ENCODE measurements around the gene CHMP2A. TPM values are rescaled to one million over a fixed set of nuclear protein-coding genes. Genes with fewer than 3 reads are reported as not detected.
"Not testable (repeated sequence)": the region's sequence is repeated elsewhere in the genome, so short reads cannot be mapped to it uniquely, and the experiment has no call there.

CHMP2A gene
- polyA plus RNA-seq, 2 of the 4 experiments (the other 2 are of a cell fraction), result 198 to 280 TPM

- TF ChIP-seq ATOH8 (CRISPR knock-in tag; IDR thresholded peaks at IDR 0.05; ENCODE audit: low read depth), result no peak
- no peak for TF ChIP-seq JUNB (IDR thresholded peaks at IDR 0.05)
- peak; percentile 21; the same call in 1 of the 2 replicates for TF ChIP-seq RFX5 (IDR thresholded peaks at IDR 0.05)
- TF ChIP-seq CTCF (IDR thresholded peaks at IDR 0.05), result no peak
- TF ChIP-seq BCL3 (IDR thresholded peaks at IDR 0.05), result peak; percentile 99
- no peak for TF ChIP-seq EHF (CRISPR knock-in tag; IDR thresholded peaks at IDR 0.05)
- 0 out of 3 replicates have a peak, but pooled peaks have one; percentile 6 for TF ChIP-seq SMC3 (IDR thresholded peaks at IDR 0.05)
- TF ChIP-seq KDM5A (IDR thresholded peaks at IDR 0.05), result no peak
- 0 out of 2 replicates have a peak, but pooled peaks have one; percentile 14 for TF ChIP-seq CHD4 (IDR thresholded peaks at IDR 0.05; ENCODE audit: borderline replicate concordance)
Observed at GRCh38 chr19:58543826-58544590, 10.9 kb downstream of the CHMP2A start, which contains the start of gene TRIM28 (continued).

- H3K27ac ChIP-seq, result peak overlapping the region; percentile 87 to 95; a peak in 5 of 6 replicates
- ChIA-PET CTCF (interaction anchor here (0.7 to 13.8 kb wide), 2 partner anchors 23 to 68 kb away, joined by 3 to 222 read pairs; partner anchors contain the start of gene ZBTB45), POLR2A (interaction anchor here (0.7 to 4.1 kb wide), 13 partner anchors 11 to 724 kb away, joined by 3 to 184 read pairs (median 10); partner anchors contain the start of genes CHMP2A, RNF225, UBE2M and ZBTB45)
- H3K4me3 ChIP-seq; ATAC-seq; FAIRE-seq; DNase-seq (ENCODE audit: low read depth in 1 of 2, low spot score in 1 of 2); H3K9me3 ChIP-seq: not testable (repeated sequence)
- H3K4me1 ChIP-seq, result peaks cover 23% of the 10 kb centered on the region
- peak overlapping the region; percentile 84 for H3K4me2 ChIP-seq
- WGBS (ENCODE audit: missing lambda C conversion rate), result 83% methylated on average over 18 of the region's 18 CpGs
Observed at GRCh38 chr19:58542641-58543372, 12.1 kb downstream of the CHMP2A start.

GRCh38 chr19:58539169-58539559 lies 15.7 kb downstream of the CHMP2A start:
- POLR2A ChIA-PET; CTCF ChIA-PET; FAIRE-seq; H3K9me3 ChIP-seq; ATAC-seq; H3K4me1 ChIP-seq; H3K4me2 ChIP-seq; H3K27ac ChIP-seq; H3K4me3 ChIP-seq; DNase-seq (ENCODE audit: low read depth in 1 of 2, low spot score in 1 of 2): not testable (repeated sequence)

GRCh38 chr19:58538257-58539168 lies 16.4 kb downstream of the CHMP2A start:
- POLR2A ChIA-PET, result interaction anchor here (1.0 kb wide), 1 partner anchor 20 kb away, joined by 3 read pairs; no protein-coding TSS in a partner anchor

More at GRCh38 chr19:58538257-58539168, 16.4 kb downstream of the CHMP2A start:
- CTCF ChIA-PET, result interaction anchor here (0.7 to 1.6 kb wide), 2 partner anchors 14 to 19 kb away, joined by 3 to 10 read pairs; partner anchors contain the start of gene ZBTB45
- WGBS (ENCODE audit: missing lambda C conversion rate), result 67% methylated on average over 53 of the region's 55 CpGs
- no peak overlapping the region for H3K4me3 ChIP-seq
- TF ChIP-seq FOXS1 (CRISPR knock-in tag; IDR thresholded peaks at IDR 0.05) (no peak), SMC3 (IDR thresholded peaks at IDR 0.05) (no peak), HMGXB4 (CRISPR knock-in tag; IDR thresholded peaks at IDR 0.05; ENCODE audit: borderline replicate concordance) (no peak), CHD4 (IDR thresholded peaks at IDR 0.05; ENCODE audit: borderline replicate concordance) (no peak), USF2 (IDR thresholded peaks at IDR 0.05) (no peak), SREBF2 (IDR thresholded peaks at IDR 0.05) (no peak), ATOH8 (CRISPR knock-in tag; IDR thresholded peaks at IDR 0.05; ENCODE audit: low read depth) (no peak), KDM1A (IDR thresholded peaks at IDR 0.05; ENCODE audit: low read depth) (no peak), NR3C1 (IDR thresholded peaks at IDR 0.05) (no peak)
- H3K9me3 ChIP-seq, result no peaks in the 10 kb centered on the region
- ATAC-seq (peak; percentile 35 to 39; a peak in 4 of 6 replicates), DNase-seq (ENCODE audit: low read depth in 1 of 2, low spot score in 1 of 2) (no peak), FAIRE-seq (no peak)
- H3K4me1 ChIP-seq, result peaks cover 4% of the 10 kb centered on the region; the same call in 2 of the 3 replicates
- H3K4me2 ChIP-seq, result no peak overlapping the region
- no peak overlapping the region for H3K27ac ChIP-seq

All from A549 (cell line).